ENCODE measurements around the gene NAXD.

- no peak for TF ChIP-seq CTCF (IDR thresholded peaks at IDR 0.05)
- no peak for TF ChIP-seq EP300 (IDR thresholded peaks at IDR 0.05; ENCODE audit: low read depth)
- no peak for TF ChIP-seq POLR2A (IDR thresholded peaks at IDR 0.05)
These were observed 46.7 kb downstream of the NAXD start for GRCh38 chr13:110662091-110662490.

Measured in transverse colon (tissue), 3 donors.